ENCODE results near the gene IGSF11.

Gene IGSF11

DNA sequence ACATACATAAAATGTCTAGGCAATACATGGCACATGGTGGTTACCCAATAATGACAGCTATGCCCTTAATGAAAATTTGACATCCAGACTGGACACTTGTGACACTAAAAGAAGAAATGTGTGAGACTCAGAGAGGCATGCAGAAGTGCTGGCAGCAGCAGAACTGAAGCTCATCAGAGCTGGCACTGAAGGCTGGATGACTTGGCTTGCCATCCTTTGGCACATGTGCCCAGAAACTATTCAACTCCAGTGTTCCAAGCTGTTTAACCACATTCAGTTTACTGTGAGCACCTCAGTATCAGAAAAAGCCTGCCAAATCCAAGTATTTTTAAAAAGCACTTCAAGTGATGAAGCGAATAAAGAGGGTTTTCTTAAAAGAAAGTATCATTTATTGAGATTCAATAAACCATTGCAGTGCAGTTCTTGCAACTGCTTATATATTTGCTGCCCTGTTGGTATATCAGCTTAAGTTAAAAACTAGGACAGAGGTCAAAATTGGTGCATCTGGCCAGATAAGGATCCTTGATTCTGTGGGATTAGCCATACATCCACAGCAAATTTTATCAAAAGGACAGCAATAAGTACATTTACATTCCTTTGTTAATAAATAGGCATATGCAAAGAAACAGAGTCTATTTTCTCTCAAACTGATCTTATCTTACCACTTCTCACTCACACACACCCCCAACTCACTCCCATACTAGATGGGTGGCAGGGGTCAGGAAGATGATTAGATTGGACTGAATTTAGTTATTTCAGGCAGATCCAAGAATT, 15.8 kb downstream of the IGSF11 start:
- TF ChIP-seq CTCF (IDR thresholded peaks at IDR 0.05; ENCODE audit: extremely low read depth, missing control alignments), result no peak
- DNase-seq (ENCODE audit: low spot score), result no peak

DNA sequence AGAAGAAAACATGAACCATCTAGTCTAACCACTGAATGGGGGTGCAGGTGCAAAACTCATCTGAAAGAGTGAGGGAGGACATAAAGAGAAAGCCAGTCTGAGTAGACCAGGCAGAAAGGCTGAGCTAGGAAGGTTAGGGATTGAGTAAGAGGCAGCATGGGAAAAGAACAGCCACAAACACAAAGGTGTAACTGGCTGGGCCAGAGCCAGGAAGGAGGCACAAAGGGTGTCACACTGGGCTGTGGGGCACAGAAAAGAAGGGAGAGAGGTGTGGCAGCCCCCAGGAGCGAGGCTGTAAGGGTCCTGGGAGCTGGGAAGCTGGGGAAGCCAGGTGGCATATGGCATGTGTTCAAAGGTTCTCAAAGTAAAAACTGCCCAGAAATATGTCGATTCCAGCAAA, 18.7 kb downstream of the IGSF11 start:
- DNase-seq (ENCODE audit: low spot score), result no peak
- no peak for TF ChIP-seq CTCF (IDR thresholded peaks at IDR 0.05; ENCODE audit: extremely low read depth, missing control alignments)

DNA sequence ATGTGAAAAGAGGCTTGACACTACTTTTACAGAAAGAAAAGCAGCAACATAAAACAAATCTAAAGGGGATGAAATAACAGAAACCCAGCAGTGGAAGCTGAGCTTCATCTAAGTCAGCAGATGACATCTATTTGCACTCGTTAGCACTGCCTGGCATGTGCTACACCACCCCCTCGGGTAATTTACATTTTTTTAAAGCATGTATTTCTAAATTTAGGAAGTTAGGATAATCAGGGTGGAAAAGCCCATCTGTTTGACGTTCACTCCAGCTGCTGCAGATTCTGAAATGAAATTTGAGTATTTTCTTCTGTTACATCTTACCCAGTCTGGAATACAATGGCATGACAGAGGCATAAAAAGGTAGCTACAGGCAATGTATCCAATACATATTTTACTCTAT, 20.7 kb downstream of the IGSF11 start:
- no peak for TF ChIP-seq CTCF (IDR thresholded peaks at IDR 0.05; ENCODE audit: extremely low read depth, missing control alignments)
- no peak for DNase-seq (ENCODE audit: low spot score)

- DNase-seq (ENCODE audit: low spot score), result no peak
- no peak for TF ChIP-seq CTCF (IDR thresholded peaks at IDR 0.05; ENCODE audit: extremely low read depth, missing control alignments)
Observed at GRCh38 chr3:119011528-119011927, 23.1 kb downstream of the IGSF11 start.

DNA sequence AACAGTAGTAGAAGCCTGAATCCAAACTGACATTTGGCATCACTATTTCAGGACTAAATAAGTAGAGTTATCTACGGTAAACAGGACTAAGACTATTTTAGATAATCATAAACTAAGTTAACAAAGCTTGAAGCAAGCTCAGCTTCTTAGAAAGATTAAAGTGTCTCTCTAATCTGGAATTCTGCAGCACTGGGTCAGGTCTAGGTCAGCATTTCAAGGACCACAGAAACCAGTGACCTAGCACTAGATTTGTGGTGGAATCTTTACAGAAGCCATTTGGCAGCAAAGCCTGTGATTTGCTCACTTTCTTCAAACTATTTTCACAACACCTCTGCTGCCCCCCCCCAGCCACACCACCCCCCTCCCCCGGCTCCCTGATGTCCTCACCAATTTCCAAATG, 37.5 kb downstream of the IGSF11 start:
- DNase-seq (ENCODE audit: low spot score), result no peak
- TF ChIP-seq CTCF (IDR thresholded peaks at IDR 0.05; ENCODE audit: extremely low read depth, missing control alignments), result no peak

- no peak for TF ChIP-seq CTCF (IDR thresholded peaks at IDR 0.05; ENCODE audit: extremely low read depth, missing control alignments)
- DNase-seq (ENCODE audit: low spot score), result no peak
Observed at GRCh38 chr3:118991775-118992174, 42.9 kb downstream of the IGSF11 start.

DNA sequence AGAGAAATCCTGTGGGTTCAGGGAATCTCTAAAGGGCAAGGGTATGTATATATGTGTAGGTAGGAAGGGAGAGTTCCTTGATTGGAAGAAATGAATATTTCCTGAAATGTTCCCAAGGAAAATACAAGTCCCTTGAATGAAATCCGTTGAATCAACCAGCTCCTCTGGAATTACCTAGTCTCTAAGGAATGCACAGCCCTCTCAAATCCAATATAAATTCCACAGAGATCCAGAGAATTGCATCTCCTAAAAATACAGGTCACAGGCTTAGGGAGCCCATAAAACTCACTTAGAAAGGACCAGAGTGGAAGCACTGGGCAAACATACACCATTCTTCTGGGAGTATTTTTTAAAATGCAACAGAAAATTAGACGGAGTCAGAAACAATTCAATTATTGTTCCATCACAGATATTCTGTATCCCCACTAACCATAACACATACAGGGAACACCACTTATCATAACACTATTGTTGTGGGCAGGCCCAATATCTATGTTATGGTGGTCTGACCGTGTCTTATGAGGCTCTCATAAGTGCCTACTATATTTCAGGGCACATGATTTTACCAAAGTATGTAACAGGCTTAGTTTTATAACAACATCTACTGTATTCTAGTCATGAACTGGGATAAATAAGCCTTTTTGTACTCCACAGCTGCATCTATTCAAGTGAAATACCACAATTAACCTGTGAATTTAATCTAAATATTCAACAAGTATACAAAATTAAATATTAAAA, 43.7 kb downstream of the IGSF11 start:
- no peak for TF ChIP-seq CTCF (IDR thresholded peaks at IDR 0.05; ENCODE audit: extremely low read depth, missing control alignments)
- DNase-seq (ENCODE audit: low spot score), result no peak

Measured in GM20000 (cell line).